SK-N-MC (cell line): Measurements from ENCODE around the gene PAK1.

Source experiments
- FOXP2 ChIP-seq: optimal IDR thresholded peaks from 2 replicates; pipeline ENCODE3; 2011; ENCODE audit warnings: mild to moderate bottlenecking, moderate library complexity; ENCODE audit not compliant: insufficient read depth; ENCODE audit errors: extremely low read length, control extremely low read depth
- POLR2AphosphoS5 ChIP-seq: IDR thresholded peaks from 2 replicates; pipeline ENCODE4 v1.6.1; 2012; ENCODE audit warnings: mild to moderate bottlenecking, low read depth, low read length, borderline replicate concordance

DNA sequence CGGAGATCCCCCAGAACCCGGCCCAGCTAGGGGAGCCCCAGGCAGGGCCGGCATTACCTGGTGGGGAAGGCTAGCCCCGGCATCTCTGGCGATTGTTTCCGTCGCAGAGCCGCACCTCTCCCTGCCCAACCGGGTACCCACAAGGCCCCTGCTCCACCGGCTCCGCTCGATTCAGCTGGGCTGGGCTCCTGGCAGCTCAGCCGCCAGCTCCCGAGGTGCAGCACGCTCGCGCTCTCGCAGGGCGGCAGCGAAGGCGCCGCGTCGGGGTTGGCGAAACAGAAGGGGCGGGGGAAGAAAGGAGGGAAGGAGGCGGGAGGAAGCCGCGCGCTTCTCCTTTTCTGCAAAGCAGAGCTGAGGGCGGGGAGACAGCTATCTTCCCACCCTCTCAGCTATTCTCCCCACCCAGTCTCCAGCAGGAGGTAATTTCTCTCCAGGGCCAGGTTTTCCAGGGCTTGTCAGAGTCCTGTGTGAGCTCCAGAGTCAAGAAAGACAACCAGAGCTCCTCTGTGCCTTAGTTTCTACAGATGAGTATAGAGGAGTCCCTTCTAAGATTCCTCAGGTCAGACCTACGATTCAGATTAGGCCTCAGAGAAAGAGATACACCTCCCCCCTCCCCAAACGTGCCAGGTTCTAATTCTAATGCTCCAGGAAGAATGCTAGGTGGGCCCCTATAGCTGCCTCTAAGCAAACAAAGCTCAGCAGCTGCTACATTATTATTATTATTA, 62.0 kb downstream of the PAK1 start:
- TF ChIP-seq POLR2AphosphoS5 = peak; percentile 78
- peak; percentile 49 for TF ChIP-seq FOXP2
